Stimulated activated CD4-positive, alpha-beta T cell treated with anti-CD3 and anti-CD28 coated beads, Interleukin-1b, Interleukin-23, amount 100 ng/mL, for 1 hour (primary cell): ENCODE results near the gene KCNC3.

Source experiments
- DNase-seq, 2 donors: peaks; one replicate each; pipeline ENCODE4 v3.0.0-alpha.2; 2020; ENCODE audit warnings: low read depth in 2 of 2

Gene KCNC3

GRCh38 chr19:50327461-50328223, 1.5 kb downstream of the KCNC3 start:
- no peak for DNase-seq

- no peak for DNase-seq
Measured at GRCh38 chr19:50327013-50327412, 2.2 kb downstream of the KCNC3 start.

GRCh38 chr19:50326101-50326664, 3.0 kb downstream of the KCNC3 start:
- DNase-seq = no peak

- peak; percentile 34 to 58 for DNase-seq
Measured at GRCh38 chr19:50325310-50326100, 3.7 kb downstream of the KCNC3 start.

GRCh38 chr19:50324331-50324730, 4.8 kb downstream of the KCNC3 start:
- DNase-seq = no peak

- no peak for DNase-seq
Measured at GRCh38 chr19:50323782-50324133, 5.4 kb downstream of the KCNC3 start.

- DNase-seq = no peak
Measured at GRCh38 chr19:50322931-50323781, 6.0 kb downstream of the KCNC3 start.

GRCh38 chr19:50322234-50322633, 6.9 kb downstream of the KCNC3 start:
- no peak for DNase-seq

- DNase-seq = no peak
Measured at GRCh38 chr19:50321831-50322230, 7.3 kb downstream of the KCNC3 start.

GRCh38 chr19:50320596-50320995, 8.6 kb downstream of the KCNC3 start:
- DNase-seq = no peak

GRCh38 chr19:50320051-50320450, 9.1 kb downstream of the KCNC3 start:
- DNase-seq = no peak

- no peak for DNase-seq
Measured at GRCh38 chr19:50319156-50319555, 10.0 kb downstream of the KCNC3 start.

GRCh38 chr19:50318438-50318837, 10.7 kb downstream of the KCNC3 start:
- no peak for DNase-seq

- no peak for DNase-seq
Measured at GRCh38 chr19:50317115-50317514, 12.1 kb downstream of the KCNC3 start.

- DNase-seq = no peak
Measured at GRCh38 chr19:50315773-50316448, 13.3 kb downstream of the KCNC3 start.

- no peak for DNase-seq
Measured at GRCh38 chr19:50314724-50315708, 14.2 kb downstream of the KCNC3 start.

GRCh38 chr19:50313812-50314536, 15.2 kb downstream of the KCNC3 start:
- DNase-seq = no peak

- no peak for DNase-seq
Measured at GRCh38 chr19:50312967-50313811, 16.0 kb downstream of the KCNC3 start.
